Mesenchymal stem cell (in vitro differentiated cells and primary cell): ENCODE data around the gene TMEM243. TPM values are rescaled to one million over a fixed set of nuclear protein-coding genes. Genes with fewer than 3 reads are reported as not detected.

Experiments
- small RNA-seq: library from polyadenylated mRNA; stranded (forward); fragments of <200 nt; extraction: miRNeasy Mini kit (QIAGEN cat#:217004); gene quantifications from one replicate; pipeline ENCODE3, GENCODE V24; 2013; ENCODE audit warnings: low read depth

Gene TMEM243

Small RNAs within 50 kb of the gene (small RNA-seq; reads per million reads assigned to genes)
- not detected for gene RF00019
- gene RF02271, result not detected
